ENCODE measurements around the gene SRP9. TPM values are rescaled to one million over a fixed set of nuclear protein-coding genes. Genes with fewer than 3 reads are reported as not detected.

The SRP9 gene
- total RNA-seq, 1 donor from 2014 or later: 221 TPM

GRCh38 chr1:225736437-225737098 is 41.1 kb upstream of the SRP9 start:
- Mint-ChIP-seq H3K27me3 (ENCODE audit: unreplicated experiment) (no peaks in the 10 kb centered on the region), H3K9me3 (ENCODE audit: unreplicated experiment) (no peaks in the 10 kb centered on the region), H3K36me3 (ENCODE audit: unreplicated experiment) (no peaks in the 10 kb centered on the region), H3K27ac (ENCODE audit: unreplicated experiment) (peak overlapping the region; percentile 95), H3K4me3 (ENCODE audit: unreplicated experiment) (peak overlapping the region; percentile 49), H3K4me1 (ENCODE audit: unreplicated experiment) (peaks cover 52% of the 10 kb centered on the region)
- no peak for DNase-seq (ENCODE audit: extremely low spot score, unreplicated experiment)
- TF ChIP-seq CTCF (IDR thresholded peaks at IDR 0.05): no peak

GRCh38 chr1:225737161-225737560 is 40.5 kb upstream of the SRP9 start:
- TF ChIP-seq CTCF (IDR thresholded peaks at IDR 0.05): no peak
- Mint-ChIP-seq H3K4me3 (ENCODE audit: unreplicated experiment) (peak overlapping the region; percentile 49), H3K9me3 (ENCODE audit: unreplicated experiment) (no peaks in the 10 kb centered on the region), H3K27me3 (ENCODE audit: unreplicated experiment) (no peaks in the 10 kb centered on the region), H3K36me3 (ENCODE audit: unreplicated experiment) (no peaks in the 10 kb centered on the region), H3K4me1 (ENCODE audit: unreplicated experiment) (peaks cover 49% of the 10 kb centered on the region), H3K27ac (ENCODE audit: unreplicated experiment) (peak overlapping the region; percentile 95)
- DNase-seq (ENCODE audit: extremely low spot score, unreplicated experiment): no peak

- Mint-ChIP-seq H3K4me1 (ENCODE audit: unreplicated experiment) (peaks cover 46% of the 10 kb centered on the region), H3K27me3 (ENCODE audit: unreplicated experiment) (no peaks in the 10 kb centered on the region), H3K4me3 (ENCODE audit: unreplicated experiment) (no peak overlapping the region), H3K36me3 (ENCODE audit: unreplicated experiment) (no peaks in the 10 kb centered on the region), H3K27ac (ENCODE audit: unreplicated experiment) (peak overlapping the region; percentile 95), H3K9me3 (ENCODE audit: unreplicated experiment) (no peaks in the 10 kb centered on the region)
- DNase-seq (ENCODE audit: extremely low spot score, unreplicated experiment): no peak
- no peak for TF ChIP-seq CTCF (IDR thresholded peaks at IDR 0.05)
Observed at GRCh38 chr1:225737866-225738265, 39.8 kb upstream of the SRP9 start.

- H3K9me3 Mint-ChIP-seq (ENCODE audit: unreplicated experiment): no peaks in the 10 kb centered on the region
- H3K27ac Mint-ChIP-seq (ENCODE audit: unreplicated experiment): no peak overlapping the region
- H3K4me3 Mint-ChIP-seq (ENCODE audit: unreplicated experiment): no peak overlapping the region
- H3K27me3 Mint-ChIP-seq (ENCODE audit: unreplicated experiment): no peaks in the 10 kb centered on the region
- no peak for TF ChIP-seq CTCF (IDR thresholded peaks at IDR 0.05)
- peaks cover 39% of the 10 kb centered on the region for H3K4me1 Mint-ChIP-seq (ENCODE audit: unreplicated experiment)
- no peak for DNase-seq (ENCODE audit: extremely low spot score, unreplicated experiment)
- H3K36me3 Mint-ChIP-seq (ENCODE audit: unreplicated experiment): no peaks in the 10 kb centered on the region
Observed at GRCh38 chr1:225738763-225739162, 38.9 kb upstream of the SRP9 start.

- no peaks in the 10 kb centered on the region for H3K36me3 Mint-ChIP-seq (ENCODE audit: unreplicated experiment)
- H3K9me3 Mint-ChIP-seq (ENCODE audit: unreplicated experiment): no peaks in the 10 kb centered on the region
- no peak overlapping the region for H3K4me3 Mint-ChIP-seq (ENCODE audit: unreplicated experiment)
- peaks cover 37% of the 10 kb centered on the region for H3K4me1 Mint-ChIP-seq (ENCODE audit: unreplicated experiment)
- no peak for DNase-seq (ENCODE audit: extremely low spot score, unreplicated experiment)
- H3K27ac Mint-ChIP-seq (ENCODE audit: unreplicated experiment): no peak overlapping the region
- TF ChIP-seq CTCF (IDR thresholded peaks at IDR 0.05): no peak
- no peaks in the 10 kb centered on the region for H3K27me3 Mint-ChIP-seq (ENCODE audit: unreplicated experiment)
Observed at GRCh38 chr1:225739542-225740107, 38.0 kb upstream of the SRP9 start.

Data from osteocyte (in vitro differentiated cells).